ENCODE measurements around the gene IRAK2. TPM values are rescaled to one million over a fixed set of nuclear protein-coding genes. Genes with fewer than 3 reads are reported as not detected.
"Not testable (repeated sequence)": the region's sequence is repeated elsewhere in the genome, so short reads cannot be mapped to it uniquely, and the experiment has no call there.

IRAK2 gene
- total RNA-seq, 1 donor from 2014 or later: 2.0 TPM

DNA sequence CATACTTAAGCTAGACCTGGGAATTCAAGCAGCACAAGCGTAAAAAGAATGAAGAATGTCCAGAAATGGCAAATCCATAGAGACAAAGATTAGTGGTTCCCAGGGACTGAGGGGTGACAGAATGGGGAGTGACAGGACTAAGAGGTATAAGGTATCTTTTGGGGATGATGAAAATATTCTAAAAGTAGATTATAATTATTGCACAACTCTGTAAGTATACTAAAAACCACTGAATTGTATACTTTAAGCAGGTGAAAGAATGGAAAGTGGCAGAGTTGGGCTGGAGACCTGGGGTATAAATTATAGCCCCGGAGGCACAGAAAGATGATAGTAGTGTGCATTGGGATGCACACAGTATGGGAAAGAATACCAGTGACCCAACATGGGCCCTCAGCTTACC, 43.7 kb upstream of the IRAK2 start:
- Histone ChIP-seq H3K27me3 (ENCODE audit: low read depth) (no peaks in the 10 kb centered on the region), H3K36me3 (peaks cover 43% of the 10 kb centered on the region), H3K9me3 (replicated peaks) (no peaks in the 10 kb centered on the region), H3K4me3 (no peak overlapping the region), H3K4me1 (peaks cover 42% of the 10 kb centered on the region), H3K27ac (replicated peaks) (no peak overlapping the region)
- intact Hi-C loops (cut with micrococcal nuclease): no loop called here
- no peak for DNase-seq
- TF ChIP-seq, protein P1, sequence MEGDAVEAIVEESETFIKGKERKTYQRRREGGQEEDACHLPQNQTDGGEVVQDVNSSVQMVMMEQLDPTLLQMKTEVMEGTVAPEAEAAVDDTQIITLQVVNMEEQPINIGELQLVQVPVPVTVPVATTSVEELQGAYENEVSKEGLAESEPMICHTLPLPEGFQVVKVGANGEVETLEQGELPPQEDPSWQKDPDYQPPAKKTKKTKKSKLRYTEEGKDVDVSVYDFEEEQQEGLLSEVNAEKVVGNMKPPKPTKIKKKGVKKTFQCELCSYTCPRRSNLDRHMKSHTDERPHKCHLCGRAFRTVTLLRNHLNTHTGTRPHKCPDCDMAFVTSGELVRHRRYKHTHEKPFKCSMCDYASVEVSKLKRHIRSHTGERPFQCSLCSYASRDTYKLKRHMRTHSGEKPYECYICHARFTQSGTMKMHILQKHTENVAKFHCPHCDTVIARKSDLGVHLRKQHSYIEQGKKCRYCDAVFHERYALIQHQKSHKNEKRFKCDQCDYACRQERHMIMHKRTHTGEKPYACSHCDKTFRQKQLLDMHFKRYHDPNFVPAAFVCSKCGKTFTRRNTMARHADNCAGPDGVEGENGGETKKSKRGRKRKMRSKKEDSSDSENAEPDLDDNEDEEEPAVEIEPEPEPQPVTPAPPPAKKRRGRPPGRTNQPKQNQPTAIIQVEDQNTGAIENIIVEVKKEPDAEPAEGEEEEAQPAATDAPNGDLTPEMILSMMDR (IDR thresholded peaks at IDR 0.05; ENCODE audit: borderline replicate concordance): no peak

DNA sequence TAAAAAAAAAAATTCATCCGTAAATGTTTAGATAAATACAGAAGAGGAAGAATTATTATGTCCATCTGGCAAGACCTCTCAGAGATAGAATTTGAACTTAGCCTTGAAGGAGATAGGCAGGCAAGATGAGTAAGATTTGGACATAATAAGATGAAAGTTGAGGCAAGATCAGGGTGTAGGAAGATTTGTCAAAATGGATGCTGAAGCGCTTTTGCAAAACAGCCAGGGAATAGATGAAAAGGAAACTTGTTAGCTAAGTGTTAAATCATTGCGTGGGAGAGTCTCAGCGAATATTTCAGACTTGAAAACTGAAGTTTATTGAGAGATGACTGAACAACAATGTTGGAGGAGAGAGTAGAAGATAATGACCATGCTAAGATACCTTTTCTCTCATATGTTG, 42.0 kb upstream of the IRAK2 start:
- Histone ChIP-seq H3K4me1 (peaks cover 26% of the 10 kb centered on the region), H3K9me3 (replicated peaks) (no peaks in the 10 kb centered on the region), H3K27ac (replicated peaks) (no peak overlapping the region), H3K36me3 (peaks cover 60% of the 10 kb centered on the region), H3K4me3 (no peak overlapping the region), H3K27me3 (ENCODE audit: low read depth) (no peaks in the 10 kb centered on the region)
- intact Hi-C loops (cut with micrococcal nuclease): no loop called here
- no peak for DNase-seq
- TF ChIP-seq, protein P1 (IDR thresholded peaks at IDR 0.05; ENCODE audit: borderline replicate concordance): no peak

DNA sequence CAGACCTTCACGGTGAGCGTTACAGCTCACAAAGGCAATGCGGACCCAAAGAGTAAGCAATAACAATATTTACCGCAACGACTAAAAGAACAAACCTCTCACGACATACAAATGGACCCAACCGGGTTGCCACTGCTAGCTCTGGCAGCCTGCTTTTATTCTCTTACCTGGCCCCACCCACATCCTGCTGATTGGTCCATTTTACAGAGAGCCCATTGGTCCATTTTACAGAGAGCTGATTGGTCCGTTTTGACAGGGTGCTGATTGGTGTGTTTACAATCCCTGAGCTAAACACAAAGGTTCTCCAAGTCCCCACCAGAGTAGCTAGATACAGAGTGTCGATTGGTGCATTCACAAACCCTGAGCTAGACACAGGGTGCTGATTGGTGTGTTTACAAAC, 28.8 kb upstream of the IRAK2 start:
- H3K4me3 ChIP-seq, H3K36me3 ChIP-seq: not testable (repeated sequence)

DNA sequence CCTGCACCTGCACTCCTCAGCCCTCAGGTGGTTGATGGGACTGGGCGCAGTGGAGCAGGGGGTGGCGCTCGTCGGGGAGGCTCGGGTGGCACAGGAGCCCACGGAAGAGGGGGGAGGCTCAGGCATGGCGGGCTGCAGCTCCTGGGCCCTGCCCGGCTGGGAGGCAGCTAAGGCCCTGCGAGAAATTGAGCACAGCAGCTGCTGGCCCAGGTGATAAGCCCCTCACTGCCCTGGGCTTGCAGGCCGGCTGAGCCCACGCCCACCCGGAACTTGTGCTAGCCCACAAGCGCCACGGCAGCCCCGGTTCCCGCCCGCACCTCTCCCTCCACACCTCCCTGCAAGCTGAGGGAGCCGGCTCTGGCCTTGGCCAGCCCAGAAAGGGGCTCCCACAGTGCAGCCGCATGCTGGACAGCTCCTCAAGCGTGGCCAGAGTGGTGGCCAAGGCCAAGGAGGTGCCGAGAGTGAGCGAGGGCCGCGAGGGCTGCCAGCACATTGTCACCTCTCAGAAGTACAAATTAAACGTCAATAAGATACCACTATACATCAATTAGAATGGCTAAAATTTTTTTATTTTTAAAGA, 28.2 kb upstream of the IRAK2 start:
- Histone ChIP-seq H3K4me1 (no peaks in the 10 kb centered on the region), H3K4me3 (no peak overlapping the region), H3K27ac (replicated peaks) (no peak overlapping the region), H3K27me3 (ENCODE audit: low read depth) (no peaks in the 10 kb centered on the region), H3K9me3 (replicated peaks) (no peaks in the 10 kb centered on the region), H3K36me3 (no peaks in the 10 kb centered on the region)
- no peak for DNase-seq
- TF ChIP-seq, protein P1 (IDR thresholded peaks at IDR 0.05; ENCODE audit: borderline replicate concordance): no peak
- intact Hi-C loops (cut with micrococcal nuclease): no loop called here

More for the DNA sequence above, 28.8 kb upstream of the IRAK2 start:
- H3K9me3 ChIP-seq (replicated peaks); DNase-seq; H3K4me1 ChIP-seq; H3K27ac ChIP-seq (replicated peaks); intact Hi-C loops (cut with micrococcal nuclease); H3K27me3 ChIP-seq (ENCODE audit: low read depth): not testable (repeated sequence)

- H3K4me1 ChIP-seq: peaks cover 5% of the 10 kb centered on the region
- no peaks in the 10 kb centered on the region for H3K9me3 ChIP-seq (replicated peaks)
- TF ChIP-seq, protein P1 (IDR thresholded peaks at IDR 0.05; ENCODE audit: borderline replicate concordance): no peak
- H3K4me3 ChIP-seq: no peak overlapping the region
- H3K27ac ChIP-seq (replicated peaks): no peak overlapping the region
- intact Hi-C loops (cut with micrococcal nuclease): no loop called here
- no peak for DNase-seq
- H3K27me3 ChIP-seq (ENCODE audit: low read depth): no peaks in the 10 kb centered on the region
- H3K36me3 ChIP-seq: no peaks in the 10 kb centered on the region
Measured at GRCh38 chr3:10137178-10137577, 27.5 kb upstream of the IRAK2 start.

- peak overlapping the region; percentile 97 for H3K4me3 ChIP-seq
- no peak for DNase-seq
- H3K9me3 ChIP-seq (replicated peaks): no peaks in the 10 kb centered on the region
- peaks cover 43% of the 10 kb centered on the region for H3K4me1 ChIP-seq
- intact Hi-C loops (cut with micrococcal nuclease): no loop called here
- H3K36me3 ChIP-seq: peaks cover 5% of the 10 kb centered on the region
- TF ChIP-seq, protein P1 (IDR thresholded peaks at IDR 0.05; ENCODE audit: borderline replicate concordance): no peak
- H3K27ac ChIP-seq (replicated peaks): peak overlapping the region; percentile 95
- no peaks in the 10 kb centered on the region for H3K27me3 ChIP-seq (ENCODE audit: low read depth)
Measured at GRCh38 chr3:10140996-10141546, 23.6 kb upstream of the IRAK2 start.

All from left ventricle myocardium inferior (tissue), 1 donor.